ENCODE results near the gene SLCO6A1. TPM values are rescaled to one million over a fixed set of nuclear protein-coding genes. Genes with fewer than 3 reads are reported as not detected.

The SLCO6A1 gene, protein sequence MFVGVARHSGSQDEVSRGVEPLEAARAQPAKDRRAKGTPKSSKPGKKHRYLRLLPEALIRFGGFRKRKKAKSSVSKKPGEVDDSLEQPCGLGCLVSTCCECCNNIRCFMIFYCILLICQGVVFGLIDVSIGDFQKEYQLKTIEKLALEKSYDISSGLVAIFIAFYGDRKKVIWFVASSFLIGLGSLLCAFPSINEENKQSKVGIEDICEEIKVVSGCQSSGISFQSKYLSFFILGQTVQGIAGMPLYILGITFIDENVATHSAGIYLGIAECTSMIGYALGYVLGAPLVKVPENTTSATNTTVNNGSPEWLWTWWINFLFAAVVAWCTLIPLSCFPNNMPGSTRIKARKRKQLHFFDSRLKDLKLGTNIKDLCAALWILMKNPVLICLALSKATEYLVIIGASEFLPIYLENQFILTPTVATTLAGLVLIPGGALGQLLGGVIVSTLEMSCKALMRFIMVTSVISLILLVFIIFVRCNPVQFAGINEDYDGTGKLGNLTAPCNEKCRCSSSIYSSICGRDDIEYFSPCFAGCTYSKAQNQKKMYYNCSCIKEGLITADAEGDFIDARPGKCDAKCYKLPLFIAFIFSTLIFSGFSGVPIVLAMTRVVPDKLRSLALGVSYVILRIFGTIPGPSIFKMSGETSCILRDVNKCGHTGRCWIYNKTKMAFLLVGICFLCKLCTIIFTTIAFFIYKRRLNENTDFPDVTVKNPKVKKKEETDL
- total RNA-seq, result not detected

- no peaks in the 10 kb centered on the region for H3K9me3 Mint-ChIP-seq
- H3K4me3 Mint-ChIP-seq, result no peak within 1 kb of the TSS
- no peaks in the 10 kb centered on the region for H3K27me3 Mint-ChIP-seq
- ATAC-seq (no peak), DNase-seq (ENCODE audit: low spot score) (no peak)
- no peaks in the 10 kb centered on the region for H3K4me1 Mint-ChIP-seq (ENCODE audit: low read depth in 2 of 2)
- no peak within 1 kb of the TSS for H3K27ac Mint-ChIP-seq
- H3K36me3 Mint-ChIP-seq, result no peaks in the 10 kb centered on the region
These were observed at the start of gene SLCO6A1 for GRCh38 chr5:102498271-102499034. SLCO6A1 (minus strand) TSS chr5:102499001; CDS start chr5:102498844, 157 bp downstream.

GRCh38 chr5:102547141-102548035 is 48.6 kb upstream of the SLCO6A1 start:
- H3K27ac Mint-ChIP-seq, result no peak overlapping the region
- H3K9me3 Mint-ChIP-seq, result no peaks in the 10 kb centered on the region
- no peak overlapping the region for H3K4me3 Mint-ChIP-seq
- no peak for DNase-seq (ENCODE audit: low spot score)
- no peaks in the 10 kb centered on the region for H3K4me1 Mint-ChIP-seq (ENCODE audit: low read depth in 2 of 2)
- H3K27me3 Mint-ChIP-seq, result peaks cover 5 to 7% of the 10 kb centered on the region in 2 donors
- H3K36me3 Mint-ChIP-seq, result peaks cover 4% of the 10 kb centered on the region
- ATAC-seq, result no peak

GRCh38 chr5:102545175-102545574 is 46.4 kb upstream of the SLCO6A1 start:
- peak in 1 of 2 donors; percentile 44 for ATAC-seq
- Mint-ChIP-seq H3K4me1 (ENCODE audit: low read depth in 2 of 2) (no peaks in the 10 kb centered on the region), H3K27ac (no peak overlapping the region)

GRCh38 chr5:102542057-102542456 is 43.3 kb upstream of the SLCO6A1 start:
- Mint-ChIP-seq H3K27ac (no peak overlapping the region), H3K27me3 (peaks cover 6 to 11% of the 10 kb centered on the region in 2 donors), H3K4me1 (ENCODE audit: low read depth in 2 of 2) (no peaks in the 10 kb centered on the region), H3K36me3 (no peaks in the 10 kb centered on the region), H3K9me3 (no peaks in the 10 kb centered on the region), H3K4me3 (no peak overlapping the region)
- no peak for DNase-seq (ENCODE audit: low spot score)
- no peak for ATAC-seq

More at GRCh38 chr5:102545175-102545574, 46.4 kb upstream of the SLCO6A1 start:
- Mint-ChIP-seq H3K27me3 (peaks cover 5 to 7% of the 10 kb centered on the region in 2 donors), H3K36me3 (peaks cover 3% of the 10 kb centered on the region), H3K9me3 (no peaks in the 10 kb centered on the region), H3K4me3 (no peak overlapping the region)
- DNase-seq (ENCODE audit: low spot score), result no peak

GRCh38 chr5:102539996-102540728 is 41.4 kb upstream of the SLCO6A1 start:
- ATAC-seq, result no peak
- H3K27ac Mint-ChIP-seq, result no peak overlapping the region
- H3K36me3 Mint-ChIP-seq, result no peaks in the 10 kb centered on the region
- H3K4me1 Mint-ChIP-seq (ENCODE audit: low read depth in 2 of 2), result no peaks in the 10 kb centered on the region
- no peak for DNase-seq (ENCODE audit: low spot score)
- H3K4me3 Mint-ChIP-seq, result no peak overlapping the region
- peaks cover 6 to 11% of the 10 kb centered on the region in 2 donors for H3K27me3 Mint-ChIP-seq
- no peaks in the 10 kb centered on the region for H3K9me3 Mint-ChIP-seq

DNA sequence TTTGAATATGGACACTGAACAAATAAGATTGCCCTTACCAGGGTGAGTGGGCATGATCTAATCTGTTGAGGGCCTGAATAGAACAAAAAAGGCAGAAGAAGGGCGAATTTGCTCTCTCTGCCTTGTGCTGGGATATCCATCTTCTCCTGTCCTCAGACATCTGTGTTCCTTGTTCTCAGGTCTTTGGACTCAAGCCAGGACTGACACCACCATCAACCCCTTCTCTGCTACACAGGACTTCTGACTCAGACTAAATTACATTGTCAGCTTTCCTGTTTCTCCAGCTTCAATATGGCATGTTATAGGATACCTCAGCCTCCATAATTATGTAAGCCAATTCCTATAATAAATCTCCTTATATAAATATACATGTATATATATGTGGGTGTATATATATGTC is 40.8 kb upstream of the SLCO6A1 start:
- no peaks in the 10 kb centered on the region for H3K9me3 Mint-ChIP-seq
- no peaks in the 10 kb centered on the region for H3K36me3 Mint-ChIP-seq
- peaks cover 6 to 11% of the 10 kb centered on the region in 2 donors for H3K27me3 Mint-ChIP-seq
- no peak overlapping the region for H3K27ac Mint-ChIP-seq
- H3K4me1 Mint-ChIP-seq (ENCODE audit: low read depth in 2 of 2), result no peaks in the 10 kb centered on the region
- ATAC-seq, result no peak
- DNase-seq (ENCODE audit: low spot score), result no peak
- no peak overlapping the region for H3K4me3 Mint-ChIP-seq

- H3K27ac Mint-ChIP-seq, result no peak overlapping the region
- H3K4me1 Mint-ChIP-seq (ENCODE audit: low read depth in 2 of 2), result no peaks in the 10 kb centered on the region
- ATAC-seq, result no peak
- no peaks in the 10 kb centered on the region for H3K36me3 Mint-ChIP-seq
- H3K27me3 Mint-ChIP-seq, result peaks cover 6 to 11% of the 10 kb centered on the region in 2 donors
- no peaks in the 10 kb centered on the region for H3K9me3 Mint-ChIP-seq
- no peak for DNase-seq (ENCODE audit: low spot score)
- no peak overlapping the region for H3K4me3 Mint-ChIP-seq
These were observed 38.2 kb upstream of the SLCO6A1 start for GRCh38 chr5:102537011-102537410.

- H3K27me3 Mint-ChIP-seq, result peaks cover 6 to 11% of the 10 kb centered on the region in 2 donors
- no peaks in the 10 kb centered on the region for H3K4me1 Mint-ChIP-seq (ENCODE audit: low read depth in 2 of 2)
- no peak for ATAC-seq
- H3K27ac Mint-ChIP-seq, result no peak overlapping the region
- no peaks in the 10 kb centered on the region for H3K36me3 Mint-ChIP-seq
- H3K9me3 Mint-ChIP-seq, result no peaks in the 10 kb centered on the region
- H3K4me3 Mint-ChIP-seq, result no peak overlapping the region
- DNase-seq (ENCODE audit: low spot score), result no peak
These were observed 37.6 kb upstream of the SLCO6A1 start for GRCh38 chr5:102536323-102536928.

DNA sequence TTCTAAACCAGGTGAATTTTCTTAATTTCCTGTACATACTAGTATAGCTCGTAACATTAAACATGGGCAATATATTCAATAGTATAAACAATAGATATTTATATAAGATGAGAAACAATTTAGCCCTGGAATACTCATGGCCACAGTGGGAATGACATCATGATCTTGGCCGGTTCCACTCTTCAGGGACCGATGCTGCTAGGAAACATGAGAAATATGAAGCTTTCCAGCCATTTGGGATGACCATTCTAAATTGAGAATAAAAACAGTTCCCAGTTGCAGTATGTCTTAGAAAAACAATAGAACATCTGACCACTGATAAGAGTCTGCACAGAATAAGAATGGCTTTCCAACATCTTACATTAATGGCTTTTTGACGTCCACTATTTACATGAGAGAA is 33.3 kb upstream of the SLCO6A1 start:
- Mint-ChIP-seq H3K4me1 (ENCODE audit: low read depth in 2 of 2) (no peaks in the 10 kb centered on the region), H3K27ac (no peak overlapping the region), H3K9me3 (no peaks in the 10 kb centered on the region), H3K36me3 (no peaks in the 10 kb centered on the region), H3K4me3 (no peak overlapping the region), H3K27me3 (peaks cover 7 to 23% of the 10 kb centered on the region in 2 donors)
- no peak for ATAC-seq
- no peak for DNase-seq (ENCODE audit: low spot score)

DNA sequence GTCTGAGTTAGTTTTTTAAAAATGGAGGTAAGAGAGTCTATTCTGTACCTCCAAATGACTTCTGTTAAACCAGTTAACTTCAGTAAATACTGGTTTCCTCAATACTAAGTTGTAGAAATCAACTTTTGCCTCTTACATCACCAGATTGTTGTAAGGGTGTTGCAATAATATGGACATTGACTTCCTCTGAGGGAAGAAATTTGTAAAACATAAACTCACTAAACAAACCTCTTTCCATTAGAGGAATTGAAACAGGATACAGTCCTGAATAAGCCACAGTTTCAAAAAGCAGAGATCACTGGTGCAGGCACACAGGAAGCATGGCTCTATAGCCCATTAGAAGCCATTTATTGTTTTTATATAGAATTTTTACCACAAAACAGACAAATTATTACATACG is 32.7 kb upstream of the SLCO6A1 start:
- H3K27me3 Mint-ChIP-seq, result peaks cover 7 to 18% of the 10 kb centered on the region in 2 donors
- DNase-seq (ENCODE audit: low spot score), result no peak
- no peaks in the 10 kb centered on the region for H3K9me3 Mint-ChIP-seq
- no peak for ATAC-seq
- H3K4me3 Mint-ChIP-seq, result no peak overlapping the region
- no peak overlapping the region for H3K27ac Mint-ChIP-seq
- H3K36me3 Mint-ChIP-seq, result no peaks in the 10 kb centered on the region
- H3K4me1 Mint-ChIP-seq (ENCODE audit: low read depth in 2 of 2), result no peaks in the 10 kb centered on the region

DNA sequence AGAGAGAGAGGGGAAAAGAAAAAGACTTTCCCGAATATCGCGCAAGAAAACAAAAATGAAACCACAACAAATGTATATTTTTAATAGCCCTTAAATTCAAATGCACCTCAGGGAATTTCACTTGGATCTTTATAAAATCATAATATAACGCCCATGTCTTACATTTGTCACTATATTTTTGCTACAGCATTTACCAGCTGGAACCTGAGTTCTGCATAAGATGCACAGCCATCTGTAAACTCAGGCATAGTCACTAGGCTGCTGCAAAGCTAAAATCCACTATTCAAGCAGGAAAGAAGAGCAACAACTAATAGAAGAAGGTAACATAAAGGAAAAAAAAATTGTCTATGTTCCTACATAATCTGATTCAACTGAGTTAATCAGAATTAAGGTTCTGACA is 30.6 kb upstream of the SLCO6A1 start:
- H3K4me3 Mint-ChIP-seq, result no peak overlapping the region
- H3K27ac Mint-ChIP-seq, result no peak overlapping the region
- ATAC-seq (no peak), DNase-seq (ENCODE audit: low spot score) (no peak)
- H3K4me1 Mint-ChIP-seq (ENCODE audit: low read depth in 2 of 2), result no peaks in the 10 kb centered on the region
- peaks cover under 1% of the 10 kb centered on the region for H3K9me3 Mint-ChIP-seq
- no peaks in the 10 kb centered on the region for H3K36me3 Mint-ChIP-seq
- H3K27me3 Mint-ChIP-seq, result peaks cover 7 to 18% of the 10 kb centered on the region in 2 donors

GRCh38 chr5:102529031-102529430 is 30.2 kb upstream of the SLCO6A1 start:
- H3K36me3 Mint-ChIP-seq, result no peaks in the 10 kb centered on the region
- H3K4me3 Mint-ChIP-seq, result no peak overlapping the region
- no peak for DNase-seq (ENCODE audit: low spot score)
- no peak for ATAC-seq
- H3K9me3 Mint-ChIP-seq, result peaks cover 5% of the 10 kb centered on the region
- no peak overlapping the region for H3K27ac Mint-ChIP-seq
- no peaks in the 10 kb centered on the region for H3K4me1 Mint-ChIP-seq (ENCODE audit: low read depth in 2 of 2)
- peaks cover 7 to 18% of the 10 kb centered on the region in 2 donors for H3K27me3 Mint-ChIP-seq
